Measurements from ENCODE around the gene DENND1B.
"Not testable (repeated sequence)": the region's sequence is repeated elsewhere in the genome, so short reads cannot be mapped to it uniquely, and the experiment has no call there.

The DENND1B gene

GRCh38 chr1:197743578-197743977 is 31.7 kb downstream of the DENND1B start:
- DNase-seq: no peak

- no peak for DNase-seq
These were observed 34.3 kb downstream of the DENND1B start for GRCh38 chr1:197740992-197741391.

DNA sequence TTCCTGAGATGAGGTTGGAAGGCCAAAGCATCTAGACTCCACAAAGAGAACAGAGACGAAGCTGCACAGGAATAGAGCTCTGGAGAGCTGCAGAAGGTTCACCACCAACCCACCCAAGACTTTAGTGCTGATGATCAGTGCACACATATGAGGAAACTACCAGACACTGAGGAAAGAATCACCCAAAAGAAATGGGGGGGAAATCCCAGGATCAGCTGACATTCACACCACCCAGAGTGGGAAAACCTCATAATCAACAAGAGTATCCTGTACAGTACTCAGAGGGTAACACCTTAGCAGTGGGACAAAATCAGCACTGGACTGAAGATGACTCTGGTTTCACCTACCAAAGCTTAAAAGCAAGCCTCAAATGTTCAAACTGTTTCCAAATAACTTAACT is 36.4 kb downstream of the DENND1B start:
- DNase-seq: no peak

DNA sequence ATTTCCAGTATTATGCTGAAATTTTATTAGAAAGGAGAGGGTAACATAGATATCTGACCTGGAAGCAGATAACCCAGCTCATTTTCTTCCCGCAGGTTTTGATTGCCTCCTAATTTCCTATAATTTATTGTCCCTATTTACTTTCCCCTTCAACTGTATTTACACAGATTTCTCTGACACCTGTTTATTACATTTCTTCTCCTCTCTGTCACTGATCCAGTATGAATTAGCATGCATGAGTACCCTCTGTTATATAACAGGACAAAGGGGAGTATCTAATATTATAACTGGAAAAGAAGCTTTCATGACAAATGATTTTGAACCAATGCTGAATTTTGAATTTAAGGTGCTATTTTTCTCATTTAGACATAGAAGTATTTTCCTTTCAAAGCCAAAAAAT is 37.4 kb downstream of the DENND1B start:
- peak; percentile 31 for DNase-seq

- no peak for DNase-seq
These were observed 38.6 kb downstream of the DENND1B start for GRCh38 chr1:197736685-197737084.

DNA sequence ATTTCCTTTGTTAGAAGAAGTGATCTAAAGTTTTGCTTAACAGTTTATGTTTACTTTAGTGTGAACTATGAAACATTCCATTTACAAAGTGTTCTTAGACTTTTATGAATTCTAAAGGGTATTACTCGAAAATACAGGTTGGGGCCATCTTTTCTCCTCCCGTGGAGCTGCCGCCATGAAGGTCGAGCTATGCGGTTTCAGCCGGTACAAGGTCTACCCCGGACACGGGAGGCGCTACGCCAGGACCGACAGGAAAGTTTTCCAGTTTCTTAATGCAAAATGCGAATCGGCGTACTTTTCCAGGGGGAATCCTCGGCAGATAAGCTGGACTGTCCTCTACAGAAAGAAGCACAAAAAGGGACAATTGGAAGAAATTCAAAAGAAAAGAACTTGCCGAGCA is 39.8 kb downstream of the DENND1B start:
- DNase-seq: no peak

- no peak for DNase-seq
These were observed 42.0 kb downstream of the DENND1B start for GRCh38 chr1:197733324-197733723.

- no peak for DNase-seq
These were observed 43.1 kb downstream of the DENND1B start for GRCh38 chr1:197732187-197732586.

- DNase-seq: no peak
These were observed 43.8 kb downstream of the DENND1B start for GRCh38 chr1:197731449-197731848.

- no peak for DNase-seq
These were observed 49.3 kb downstream of the DENND1B start for GRCh38 chr1:197725976-197726375.

DNA sequence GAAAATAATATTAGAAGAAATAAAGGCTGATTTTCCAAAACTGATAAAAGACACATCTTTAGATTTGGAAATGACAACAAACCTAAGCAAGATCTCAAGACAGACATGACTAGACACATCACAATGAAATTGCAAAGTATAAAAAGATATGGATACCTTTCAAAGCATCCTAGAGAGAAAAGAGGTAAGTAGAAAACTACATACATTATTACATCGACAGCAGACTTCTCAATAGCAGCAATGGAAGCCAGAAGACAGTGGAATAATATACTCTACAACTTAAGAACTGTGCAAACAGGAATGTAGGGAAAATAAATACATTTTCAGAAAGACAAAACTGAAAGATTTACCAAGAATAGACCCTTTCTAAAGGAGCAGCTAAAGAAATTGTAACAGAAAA is 50.2 kb downstream of the DENND1B start:
- no peak for DNase-seq

DNA sequence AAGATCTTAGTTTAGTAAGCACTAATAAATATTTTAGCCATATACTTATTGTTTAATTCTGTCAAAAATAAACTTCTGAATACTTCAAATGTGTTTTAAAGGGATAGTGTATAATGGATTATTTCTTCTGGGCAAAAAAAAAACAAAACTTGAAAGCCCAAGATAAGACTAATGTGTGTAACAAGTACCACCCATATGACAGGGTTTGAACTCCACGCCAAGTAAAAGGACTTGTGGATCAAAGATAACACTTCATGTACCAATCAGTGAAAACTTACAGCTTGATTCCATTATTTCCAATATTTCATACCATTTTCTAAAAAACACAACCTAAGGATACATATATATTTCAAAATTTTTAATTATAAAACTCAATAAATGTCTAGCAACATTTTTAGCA is 59.5 kb downstream of the DENND1B start:
- DNase-seq: no peak

GRCh38 chr1:197706601-197707000 is 68.7 kb downstream of the DENND1B start:
- no peak for DNase-seq

- no peak for DNase-seq
These were observed 69.3 kb downstream of the DENND1B start for GRCh38 chr1:197705941-197706340.

- DNase-seq: not testable (repeated sequence)
These were observed 74.6 kb downstream of the DENND1B start for GRCh38 chr1:197700688-197701087.

- DNase-seq: no peak
These were observed 78.9 kb downstream of the DENND1B start for GRCh38 chr1:197696372-197696771.

DNA sequence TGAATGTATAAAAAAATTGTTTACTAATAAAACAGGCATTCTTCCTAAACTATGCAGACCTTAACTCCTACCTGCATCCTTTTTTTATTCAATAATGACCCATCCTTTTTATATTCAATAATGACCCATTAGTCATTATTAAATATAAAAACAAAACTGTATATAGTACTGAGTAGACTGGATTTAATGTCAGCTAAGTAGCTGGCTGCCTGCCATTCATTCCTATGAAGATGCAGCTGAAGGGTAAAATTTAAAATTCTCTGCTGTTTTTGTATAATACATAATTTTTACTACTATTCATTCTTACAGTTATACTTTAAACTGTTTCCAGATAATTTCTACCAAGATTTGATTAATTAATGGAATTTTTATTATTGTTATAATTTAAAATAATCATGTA is 79.3 kb downstream of the DENND1B start:
- DNase-seq: no peak

GRCh38 chr1:197692965-197693364 is 82.3 kb downstream of the DENND1B start:
- no peak for DNase-seq

GRCh38 chr1:197691816-197692215 is 83.5 kb downstream of the DENND1B start:
- DNase-seq: no peak

DNA sequence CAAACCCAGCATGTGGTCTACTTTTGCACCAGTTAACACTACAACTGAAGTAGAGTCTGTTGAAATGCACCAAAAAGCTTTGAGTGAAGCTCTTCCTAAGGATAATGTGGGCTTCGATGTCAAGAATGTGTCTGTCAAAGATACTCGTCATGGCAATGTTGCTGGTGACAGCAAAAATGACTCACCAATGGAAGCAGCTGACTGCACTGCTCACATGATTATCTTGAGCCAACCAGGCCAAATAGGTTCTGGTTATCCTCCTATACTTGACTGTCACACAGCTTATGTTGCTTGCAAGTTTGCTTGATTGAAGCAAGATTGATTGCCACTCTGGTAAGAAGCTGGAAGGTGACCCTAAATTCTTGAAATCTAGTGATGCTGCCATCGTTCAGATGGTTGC is 85.2 kb downstream of the DENND1B start:
- no peak for DNase-seq

DNA sequence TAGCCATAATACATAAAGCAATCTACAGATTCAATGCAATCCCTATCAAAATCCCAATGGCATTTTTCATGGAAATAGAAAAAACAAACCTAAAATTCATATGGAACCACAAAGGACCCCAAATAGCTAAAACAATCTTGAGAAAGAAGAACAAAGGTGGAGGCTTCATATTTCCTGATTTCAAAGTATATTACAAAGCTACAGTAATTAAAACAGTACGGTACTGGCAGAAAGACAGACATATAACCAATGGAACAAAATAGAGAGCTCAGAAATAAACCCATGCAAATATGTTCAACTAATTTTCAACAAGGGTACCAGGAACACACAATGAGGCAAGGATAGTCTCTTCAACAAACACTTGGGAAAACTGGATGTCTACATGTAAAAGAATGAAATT is 87.0 kb downstream of the DENND1B start:
- DNase-seq: no peak

DNA sequence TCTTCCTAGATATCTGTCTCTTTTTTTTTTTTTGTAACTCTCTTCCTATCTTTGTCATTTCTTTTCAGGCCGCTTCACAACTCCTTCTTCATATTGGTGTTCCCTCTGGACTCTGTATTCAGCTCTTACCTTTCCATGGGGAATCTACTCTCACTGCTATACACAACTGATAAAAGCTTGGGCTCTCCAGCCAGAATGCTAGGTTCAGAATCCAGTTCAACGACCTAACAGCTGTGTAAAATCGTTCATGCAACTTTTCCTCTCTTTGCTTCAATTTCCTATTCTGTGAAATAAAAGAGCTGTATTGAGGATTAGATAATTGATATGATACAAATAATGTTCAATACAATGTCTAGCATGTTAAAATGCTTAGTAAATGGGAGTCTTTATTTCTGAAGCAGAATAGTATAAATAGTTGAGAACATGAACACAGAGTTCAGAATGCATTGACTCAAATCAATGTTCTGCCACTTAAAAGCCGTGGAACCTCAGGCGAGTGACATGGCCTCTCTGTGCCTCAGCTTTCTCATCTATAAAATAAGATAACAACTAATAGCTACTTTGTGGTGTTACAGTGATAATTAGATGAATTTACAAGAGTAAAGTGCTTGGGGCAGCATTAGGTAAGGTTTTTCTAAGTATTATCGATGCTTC is 88.5 kb downstream of the DENND1B start:
- no peak for DNase-seq

- no peak for DNase-seq
These were observed 89.0 kb downstream of the DENND1B start for GRCh38 chr1:197686231-197686630.

DNA sequence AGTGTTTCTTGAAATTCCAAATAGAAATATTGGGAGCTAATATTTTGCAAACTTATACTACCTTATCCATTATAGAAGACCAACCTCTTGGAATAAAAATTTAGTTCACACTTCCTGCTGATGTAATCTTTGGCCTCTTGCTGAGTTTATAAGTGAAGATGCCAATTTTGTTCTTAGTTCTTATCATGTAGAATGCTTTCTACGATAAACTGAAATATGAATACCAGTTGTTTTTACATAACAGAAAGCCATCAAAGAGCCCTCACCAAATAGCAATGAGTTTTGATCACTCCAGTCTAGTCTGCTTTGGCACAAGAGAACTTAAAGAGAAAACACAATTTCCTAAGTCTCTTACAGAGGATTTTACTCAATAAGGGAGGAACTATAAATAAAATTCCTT is 89.5 kb downstream of the DENND1B start:
- DNase-seq: no peak

DNA sequence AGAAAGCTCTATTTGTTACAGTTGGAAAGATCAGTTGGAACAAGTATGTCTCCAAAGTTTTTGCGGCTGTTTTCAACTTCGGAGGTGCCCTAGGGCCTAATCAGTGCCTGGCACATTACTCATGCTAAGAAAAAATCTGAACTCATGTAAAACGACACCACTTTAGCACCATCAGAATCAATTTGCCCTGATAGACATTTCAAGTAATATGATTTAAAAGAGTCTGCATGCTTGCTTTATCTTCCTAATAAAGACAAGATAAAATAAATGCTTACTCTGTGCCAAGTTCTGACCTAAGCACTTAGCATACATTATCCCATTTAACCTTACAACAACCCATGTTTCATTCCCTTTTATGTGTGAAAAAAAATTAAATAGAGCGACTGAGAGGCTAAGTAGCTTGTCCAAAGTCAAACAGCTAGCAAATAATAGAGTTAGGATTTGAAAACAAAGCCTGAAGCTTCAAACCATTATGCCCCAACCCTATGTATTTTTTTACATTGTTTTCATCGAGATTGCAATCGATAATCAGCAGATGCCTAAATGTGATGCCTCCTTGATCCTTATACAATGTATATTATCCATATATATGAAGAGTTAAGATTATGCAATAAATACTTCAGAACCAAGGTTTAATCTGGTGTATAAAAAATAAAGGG is 91.3 kb downstream of the DENND1B start:
- DNase-seq: no peak

All from COR-L47 (cell line).